T-helper 1 cell (primary cell): ENCODE measurements around the gene PSMD2.

Source experiments
- DNase-seq, 5 donors: peaks; one replicate each; pipeline ENCODE4 v3.0.0-alpha.2; 2012 to 2020

Gene PSMD2

GRCh38 chr3:184341925-184342324 is 42.9 kb downstream of the PSMD2 start:
- no peak for DNase-seq

- no peak for DNase-seq
Measured at GRCh38 chr3:184343200-184343876, 44.3 kb downstream of the PSMD2 start.

- no peak for DNase-seq
Measured at GRCh38 chr3:184344579-184345316, 45.7 kb downstream of the PSMD2 start.

GRCh38 chr3:184345317-184346144 is 46.5 kb downstream of the PSMD2 start:
- DNase-seq: no peak

- DNase-seq: no peak
Measured at GRCh38 chr3:184346480-184347190, 47.6 kb downstream of the PSMD2 start.

GRCh38 chr3:184347321-184348056 is 48.4 kb downstream of the PSMD2 start:
- no peak for DNase-seq

GRCh38 chr3:184348057-184348382 is 49.0 kb downstream of the PSMD2 start:
- no peak for DNase-seq

- DNase-seq: no peak
Measured at GRCh38 chr3:184349563-184350470, 50.8 kb downstream of the PSMD2 start.

GRCh38 chr3:184350618-184351017 is 51.6 kb downstream of the PSMD2 start:
- DNase-seq: no peak

- no peak for DNase-seq
Measured at GRCh38 chr3:184351511-184352148, 52.6 kb downstream of the PSMD2 start.

GRCh38 chr3:184352149-184352785 is 53.2 kb downstream of the PSMD2 start:
- DNase-seq: no peak

GRCh38 chr3:184352897-184353545 is 54.0 kb downstream of the PSMD2 start:
- DNase-seq: no peak

GRCh38 chr3:184353546-184353941 is 54.5 kb downstream of the PSMD2 start:
- DNase-seq: no peak

- DNase-seq: peak in 4 of 5 donors; percentile 30 to 62 (median 44)
Measured at GRCh38 chr3:184354121-184354728, 55.2 kb downstream of the PSMD2 start.

- no peak for DNase-seq
Measured at GRCh38 chr3:184354754-184355153, 55.7 kb downstream of the PSMD2 start.

GRCh38 chr3:184355261-184356040 is 56.4 kb downstream of the PSMD2 start:
- no peak for DNase-seq

- DNase-seq: no peak
Measured at GRCh38 chr3:184357248-184358123, 58.4 kb downstream of the PSMD2 start.
